ENCODE results near the gene P4HA3. TPM values are rescaled to one million over a fixed set of nuclear protein-coding genes. Genes with fewer than 3 reads are reported as not detected.

Gene P4HA3
- total and polyA plus RNA-seq, 2 donors, result 1.0 to 5.1 TPM

DNA sequence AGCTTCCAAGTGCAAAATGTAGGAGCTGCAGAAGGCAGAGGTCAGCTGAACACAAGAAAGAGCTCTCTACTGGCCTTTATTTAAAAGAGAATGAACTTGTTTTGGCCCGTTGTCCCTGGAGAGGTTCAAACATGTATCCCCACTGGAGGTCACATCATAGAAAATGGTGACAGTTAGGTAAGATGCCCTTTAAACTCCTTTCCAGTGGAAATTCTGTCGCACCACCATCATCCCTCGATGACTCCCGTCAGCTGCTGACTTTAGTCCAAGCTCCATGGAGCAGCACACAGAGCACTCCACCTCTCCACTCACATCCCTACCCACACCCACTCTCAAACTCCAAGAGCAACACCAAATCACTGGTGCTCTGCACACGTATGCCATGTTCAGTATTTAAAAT is 15.2 kb upstream of the P4HA3 start:
- no peaks in the 10 kb centered on the region for H3K4me1 ChIP-seq (ENCODE audit: insufficient read depth)
- H3K4me3 ChIP-seq (ENCODE audit: low read depth, low read length), result no peak overlapping the region
- H3K36me3 ChIP-seq (ENCODE audit: insufficient read depth), result no peaks in the 10 kb centered on the region
- no peak for DNase-seq (ENCODE audit: extremely low spot score)
- WGBS, result 83% methylated on average over 5 of the region's 5 CpGs
- no peak overlapping the region for H3K27ac ChIP-seq (ENCODE audit: low read depth)

DNA sequence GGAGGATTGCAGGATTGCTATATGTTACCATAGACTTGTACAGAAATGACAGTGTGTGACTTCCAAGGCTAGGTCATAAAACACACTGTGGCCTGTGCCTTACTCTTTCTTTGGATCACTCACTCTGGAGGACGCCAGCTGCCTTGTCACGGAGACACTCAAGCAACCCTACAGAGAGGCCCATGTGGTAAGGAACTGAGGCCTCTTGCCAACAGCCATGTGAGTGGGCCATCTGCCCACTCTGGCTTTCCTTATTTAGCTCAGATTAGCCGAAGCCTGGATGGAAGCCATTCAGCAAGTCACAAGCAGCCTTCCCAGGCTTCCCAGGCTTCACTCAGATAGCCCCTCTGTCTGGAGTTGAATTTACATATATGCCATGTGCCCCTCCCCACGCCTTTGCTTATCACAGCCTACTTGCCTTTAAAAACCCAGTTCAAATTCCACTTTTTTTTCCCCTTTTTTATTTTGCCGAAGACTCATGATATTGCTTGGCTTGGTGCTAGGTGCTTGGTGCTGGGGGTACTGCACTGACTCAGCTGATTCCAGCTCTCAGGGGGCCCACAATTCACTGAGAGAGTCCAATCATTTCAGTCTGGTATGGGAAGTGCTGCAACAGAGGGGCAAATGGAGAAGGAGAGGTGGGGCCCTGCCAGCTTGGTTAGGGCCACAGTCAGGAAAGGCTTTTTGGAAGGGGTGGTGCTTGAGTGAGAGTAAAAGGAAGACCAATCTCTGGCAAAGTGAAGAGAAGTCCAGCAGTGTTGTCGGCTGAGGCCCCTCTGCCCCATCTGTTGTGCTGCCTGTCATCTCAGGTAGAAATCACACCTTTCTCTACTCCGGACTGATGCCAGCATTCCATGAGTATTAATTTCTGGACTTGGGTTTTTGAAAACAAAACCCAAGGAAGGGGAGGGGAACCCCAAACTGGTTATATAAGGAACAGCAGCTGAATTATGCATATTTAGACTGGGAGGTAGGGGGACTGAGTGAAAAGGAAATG is 14.5 kb upstream of the P4HA3 start:
- H3K4me3 ChIP-seq (ENCODE audit: low read depth, low read length), result no peak overlapping the region
- DNase-seq (ENCODE audit: extremely low spot score), result no peak
- no peaks in the 10 kb centered on the region for H3K4me1 ChIP-seq (ENCODE audit: insufficient read depth)
- no peak overlapping the region for H3K27ac ChIP-seq (ENCODE audit: low read depth)
- H3K36me3 ChIP-seq (ENCODE audit: insufficient read depth), result no peaks in the 10 kb centered on the region
- 38% methylated on average over 7 of the region's 7 CpGs for WGBS

DNA sequence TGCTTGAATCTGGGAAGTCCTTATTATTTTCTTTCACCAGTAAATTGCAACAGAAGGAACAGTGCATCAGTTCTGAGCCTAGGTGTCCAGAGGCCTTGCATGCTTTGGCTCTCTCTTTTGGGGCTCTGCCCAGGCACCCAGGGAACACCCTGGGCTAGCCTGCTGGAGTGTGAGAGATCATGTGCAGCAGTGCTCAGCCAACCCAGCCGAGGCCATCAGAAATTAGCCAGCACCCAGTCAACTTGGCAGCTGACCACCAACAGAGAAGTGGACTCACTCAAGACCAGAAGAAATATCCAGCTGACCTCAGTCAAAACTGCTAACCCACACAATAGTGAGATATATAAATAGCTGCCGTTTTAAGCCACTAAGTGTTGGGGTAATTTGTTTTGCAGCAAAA is 11.2 kb upstream of the P4HA3 start:
- DNase-seq (ENCODE audit: extremely low spot score), result no peak
- no peak overlapping the region for H3K27ac ChIP-seq (ENCODE audit: low read depth)

DNA sequence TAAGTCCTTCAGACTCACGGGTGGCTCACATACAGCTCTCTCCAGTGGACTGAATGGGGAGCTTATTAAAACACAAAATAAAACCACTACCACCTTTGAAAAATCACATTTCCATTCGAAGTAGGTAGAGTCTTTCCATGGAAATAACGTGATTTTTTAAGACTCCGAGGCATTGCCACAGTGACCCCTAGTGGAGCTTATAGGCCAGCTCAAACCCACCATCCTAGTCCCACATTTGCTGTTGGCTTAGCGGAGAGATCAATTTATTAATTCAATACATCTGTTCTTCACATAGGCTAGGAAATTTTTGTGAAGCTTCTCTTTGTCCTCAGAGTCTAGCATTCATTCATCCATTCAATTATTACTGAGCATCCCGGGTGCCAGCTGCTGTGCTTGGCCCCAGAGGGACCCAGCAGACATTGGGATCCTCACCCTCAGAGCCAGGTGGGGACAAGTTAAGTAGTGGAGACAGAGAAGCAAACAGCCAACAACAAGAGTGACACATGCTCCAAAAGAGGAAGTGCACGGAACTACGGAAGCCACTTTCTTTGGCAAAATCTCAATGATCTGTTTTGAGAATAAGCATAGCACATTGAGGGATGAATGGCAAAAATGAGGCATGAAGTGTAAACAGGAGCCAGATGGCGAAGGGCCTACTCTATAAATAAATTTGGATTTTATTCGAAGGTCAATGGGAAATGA is 10.2 kb upstream of the P4HA3 start:
- no peaks in the 10 kb centered on the region for H3K36me3 ChIP-seq (ENCODE audit: insufficient read depth)
- DNase-seq (ENCODE audit: extremely low spot score), result no peak
- 38% methylated on average over 10 of the region's 10 CpGs for WGBS
- H3K4me3 ChIP-seq (ENCODE audit: low read depth, low read length), result no peak overlapping the region
- H3K27ac ChIP-seq (ENCODE audit: low read depth), result no peak overlapping the region
- no peaks in the 10 kb centered on the region for H3K4me1 ChIP-seq (ENCODE audit: insufficient read depth)

More for the DNA sequence above, 11.2 kb upstream of the P4HA3 start:
- 35% methylated on average over 2 of the region's 2 CpGs for WGBS
- no peaks in the 10 kb centered on the region for H3K36me3 ChIP-seq (ENCODE audit: insufficient read depth)
- no peak overlapping the region for H3K4me3 ChIP-seq (ENCODE audit: low read depth, low read length)
- no peaks in the 10 kb centered on the region for H3K4me1 ChIP-seq (ENCODE audit: insufficient read depth)

DNA sequence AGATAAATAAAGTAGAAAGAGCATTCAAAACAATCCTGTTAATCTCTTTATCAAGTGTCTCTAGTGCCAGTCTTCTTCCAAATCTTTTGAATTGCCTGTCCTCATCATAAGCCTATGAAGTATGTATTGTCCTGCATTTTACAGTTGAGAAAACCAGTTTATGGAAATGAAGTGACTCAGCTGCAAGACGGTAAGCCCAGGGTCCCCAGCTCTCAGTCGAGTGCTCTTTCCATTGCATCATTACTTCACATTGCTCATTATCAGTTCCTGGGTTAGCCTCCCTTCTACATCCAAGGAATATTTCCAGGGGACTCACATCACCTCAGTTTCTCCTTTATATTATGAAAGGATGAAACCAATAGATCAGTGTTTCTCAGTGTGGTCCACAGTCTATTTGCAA is 9.1 kb upstream of the P4HA3 start:
- 63% methylated on average over 2 of the region's 2 CpGs for WGBS
- no peak for DNase-seq (ENCODE audit: extremely low spot score)
- no peaks in the 10 kb centered on the region for H3K4me1 ChIP-seq (ENCODE audit: insufficient read depth)

DNA sequence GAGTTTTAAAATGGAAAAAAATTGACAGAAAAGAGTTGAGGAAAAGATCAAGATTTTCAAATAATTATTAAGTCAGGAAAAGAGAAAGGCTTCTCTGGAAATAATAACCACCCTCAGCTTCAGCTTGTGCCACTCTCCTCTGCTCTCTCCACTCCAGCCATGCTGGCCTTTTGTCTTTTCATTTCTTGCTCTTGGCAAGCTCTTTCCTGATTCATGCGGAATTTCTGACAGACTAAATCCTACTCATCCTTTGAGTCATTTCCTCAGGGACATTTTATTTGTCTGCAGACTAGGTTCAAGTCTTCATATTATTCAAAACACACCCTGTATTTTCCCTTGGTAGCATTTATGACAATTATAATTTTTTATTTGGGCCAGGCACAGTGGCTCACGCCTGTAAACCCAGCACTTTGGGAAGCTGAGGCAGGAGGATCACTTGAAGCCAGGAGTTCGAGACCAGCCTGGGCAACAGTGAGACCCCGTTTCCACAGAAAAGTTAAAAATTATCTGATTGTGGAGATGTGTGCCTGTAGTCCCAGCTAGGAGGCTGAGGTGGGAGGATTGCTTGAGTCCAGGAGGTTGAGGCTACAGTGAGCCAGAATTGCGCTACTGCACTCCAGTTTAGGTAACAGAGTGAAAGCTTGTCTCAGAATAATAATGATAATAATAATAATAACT is 7.8 kb upstream of the P4HA3 start:
- WGBS, result 58% methylated on average over 5 of the region's 5 CpGs
- no peak overlapping the region for H3K27ac ChIP-seq (ENCODE audit: low read depth)
- no peak for DNase-seq (ENCODE audit: extremely low spot score)

More for the DNA sequence above, 9.1 kb upstream of the P4HA3 start:
- Histone ChIP-seq H3K27ac (ENCODE audit: low read depth) (no peak overlapping the region), H3K36me3 (ENCODE audit: insufficient read depth) (no peaks in the 10 kb centered on the region), H3K4me3 (ENCODE audit: low read depth, low read length) (no peak overlapping the region)

DNA sequence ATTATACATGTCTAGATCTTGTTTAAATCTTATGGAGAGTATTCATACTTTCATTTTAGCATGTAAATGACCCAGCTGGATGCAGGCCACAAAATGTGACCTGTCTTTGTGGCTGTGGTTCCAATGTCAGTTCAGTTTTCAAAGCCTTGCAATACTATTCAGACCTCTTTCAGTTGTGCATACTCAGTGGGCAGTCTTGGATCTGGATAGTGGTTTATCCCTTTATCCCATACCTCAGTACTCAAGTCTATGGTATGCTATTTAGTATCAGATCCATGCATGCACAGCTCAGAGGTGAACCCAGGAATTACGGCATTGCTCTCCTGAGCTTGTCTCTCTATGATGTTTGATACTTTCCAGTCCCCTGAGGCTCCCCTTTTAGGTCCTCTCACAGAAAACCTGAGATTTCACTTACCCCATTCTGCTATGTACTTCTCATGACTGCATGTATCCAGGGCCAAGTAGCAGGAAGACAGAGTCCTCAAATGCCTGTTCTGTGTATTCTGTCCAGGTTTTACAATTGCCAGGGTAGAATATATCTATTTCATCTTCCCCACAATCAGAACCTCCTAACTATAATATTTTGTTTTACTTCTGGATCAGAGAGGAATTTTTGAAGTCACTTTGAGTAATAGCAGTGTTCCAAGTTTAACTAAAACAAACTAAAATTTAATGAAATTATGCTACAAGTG is 6.9 kb upstream of the P4HA3 start:
- no peak for DNase-seq (ENCODE audit: extremely low spot score)
- no peaks in the 10 kb centered on the region for H3K36me3 ChIP-seq (ENCODE audit: insufficient read depth)
- no peak overlapping the region for H3K27ac ChIP-seq (ENCODE audit: low read depth)
- no peak overlapping the region for H3K4me3 ChIP-seq (ENCODE audit: low read depth, low read length)
- H3K4me1 ChIP-seq (ENCODE audit: insufficient read depth), result no peaks in the 10 kb centered on the region
- whole genome bisulfite sequencing, result 92% methylated on average over 1 of the region's 1 CpG

More for the DNA sequence above, 7.8 kb upstream of the P4HA3 start:
- Histone ChIP-seq H3K4me1 (ENCODE audit: insufficient read depth) (no peaks in the 10 kb centered on the region), H3K4me3 (ENCODE audit: low read depth, low read length) (no peak overlapping the region), H3K36me3 (ENCODE audit: insufficient read depth) (no peaks in the 10 kb centered on the region)

DNA sequence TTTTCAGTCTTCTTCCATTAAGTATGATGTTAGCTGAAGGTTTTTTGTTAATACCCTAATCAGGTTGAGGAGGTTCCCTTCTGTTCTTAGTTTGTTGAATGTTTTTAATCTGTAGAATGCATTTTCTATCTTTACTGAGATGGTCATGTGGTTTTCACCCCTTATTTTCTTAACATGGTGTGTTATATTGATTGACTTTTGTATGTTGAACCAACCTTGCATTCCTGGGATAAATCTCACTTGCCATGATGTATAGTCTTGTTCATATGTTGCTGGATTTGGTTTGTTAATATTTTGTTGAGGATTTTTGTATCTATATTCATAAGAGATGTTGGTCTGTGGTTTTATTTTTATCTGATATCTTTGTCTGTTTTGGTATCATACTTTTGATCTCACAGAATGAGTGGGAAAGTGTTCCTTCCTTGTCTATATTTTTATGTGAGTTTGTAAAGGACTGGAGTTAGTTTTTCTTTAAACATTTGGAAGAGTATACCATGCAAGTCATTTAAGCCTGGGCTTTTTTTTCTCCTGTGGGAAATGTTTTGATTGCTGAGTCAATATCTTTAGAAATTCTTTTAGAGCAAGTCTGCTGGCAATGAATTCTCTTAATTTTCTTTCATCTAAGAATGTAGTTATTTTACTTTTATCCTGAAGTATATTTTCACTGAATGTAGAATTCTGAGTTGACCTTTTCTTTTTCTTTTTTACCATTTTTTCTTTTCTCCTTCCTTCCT is 5.5 kb upstream of the P4HA3 start:
- DNase-seq (ENCODE audit: extremely low spot score), result no peak
- no peak overlapping the region for H3K4me3 ChIP-seq (ENCODE audit: low read depth, low read length)
- H3K27ac ChIP-seq (ENCODE audit: low read depth), result no peak overlapping the region
- H3K36me3 ChIP-seq (ENCODE audit: insufficient read depth), result no peaks in the 10 kb centered on the region
- H3K4me1 ChIP-seq (ENCODE audit: insufficient read depth), result no peaks in the 10 kb centered on the region

DNA sequence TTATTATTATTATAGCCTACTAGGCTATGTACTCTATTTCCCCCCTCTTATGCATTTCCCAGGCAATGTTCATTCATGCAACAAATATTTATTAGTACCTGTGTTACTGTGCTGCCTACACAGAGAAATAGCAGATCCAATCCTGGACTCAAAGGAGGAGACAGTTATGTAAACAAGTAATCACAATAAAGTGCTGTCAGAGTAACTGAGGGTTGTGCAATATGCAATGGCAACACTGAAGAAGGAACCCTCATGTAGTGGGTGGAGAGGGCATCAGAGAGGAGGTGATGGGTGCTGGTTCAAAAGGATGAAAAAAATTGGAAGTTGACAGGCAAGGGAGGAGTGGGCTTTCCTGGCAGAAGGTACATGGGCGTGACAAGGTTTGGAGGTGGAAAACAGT is 886 bp upstream of the P4HA3 start:
- 94% methylated on average over 1 of the region's 1 CpG for WGBS
- H3K4me3 ChIP-seq (ENCODE audit: low read depth, low read length), result no peak overlapping the region

DNA sequence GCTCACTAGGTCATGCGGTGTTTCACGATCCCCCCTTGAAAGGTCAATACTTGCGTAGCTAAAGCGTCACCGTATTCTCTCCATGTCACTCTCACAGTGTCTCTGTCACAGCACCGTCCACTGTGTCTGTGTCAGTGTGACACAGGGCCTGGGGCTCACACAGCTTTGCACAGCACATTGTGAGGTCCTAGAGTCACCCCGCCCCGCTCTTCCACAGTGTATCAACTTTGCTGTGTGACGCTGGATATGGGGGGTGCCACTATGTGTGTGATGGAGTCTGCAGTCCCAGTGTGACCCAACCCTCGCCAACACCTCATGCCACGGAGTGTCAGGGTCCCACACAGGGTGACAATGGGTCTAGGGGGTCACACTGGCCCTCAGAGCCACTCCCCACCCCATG is 583 bp downstream of the P4HA3 start:
- no peaks in the 10 kb centered on the region for H3K4me1 ChIP-seq (ENCODE audit: insufficient read depth)
- peak overlapping the region; percentile 51 for H3K4me3 ChIP-seq (ENCODE audit: low read depth, low read length)
- WGBS, result 74% methylated on average over 11 of the region's 11 CpGs
- DNase-seq (ENCODE audit: extremely low spot score), result no peak
- no peak overlapping the region for H3K27ac ChIP-seq (ENCODE audit: low read depth)
- no peaks in the 10 kb centered on the region for H3K36me3 ChIP-seq (ENCODE audit: insufficient read depth)

More for the DNA sequence above, 886 bp upstream of the P4HA3 start:
- H3K36me3 ChIP-seq (ENCODE audit: insufficient read depth), result no peaks in the 10 kb centered on the region
- H3K27ac ChIP-seq (ENCODE audit: low read depth), result no peak overlapping the region
- no peaks in the 10 kb centered on the region for H3K4me1 ChIP-seq (ENCODE audit: insufficient read depth)
- DNase-seq (ENCODE audit: extremely low spot score), result no peak

DNA sequence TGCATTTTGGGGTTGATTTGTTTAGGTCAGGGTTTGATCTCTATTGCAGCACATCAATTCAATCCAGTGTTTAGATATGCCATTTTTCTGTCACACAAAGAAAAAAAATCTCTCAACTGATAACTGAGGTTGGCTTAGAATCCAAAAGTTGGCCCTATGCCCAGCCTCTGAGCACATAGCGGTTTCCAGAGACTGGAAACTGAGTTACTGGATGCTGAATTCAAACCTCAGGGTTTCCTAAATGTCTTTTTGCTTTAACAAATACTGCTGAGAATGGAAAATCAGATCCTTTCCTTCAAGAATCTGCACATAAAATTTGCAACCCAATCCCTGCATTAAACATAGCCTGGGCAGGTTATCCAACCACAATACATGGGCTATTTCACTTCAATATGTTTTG is 4.0 kb downstream of the P4HA3 start:
- no peak overlapping the region for H3K4me3 ChIP-seq (ENCODE audit: low read depth, low read length)
- DNase-seq (ENCODE audit: extremely low spot score), result no peak
- no peaks in the 10 kb centered on the region for H3K36me3 ChIP-seq (ENCODE audit: insufficient read depth)
- H3K4me1 ChIP-seq (ENCODE audit: insufficient read depth), result no peaks in the 10 kb centered on the region
- WGBS, result 15% methylated on average over 1 of the region's 1 CpG
- H3K27ac ChIP-seq (ENCODE audit: low read depth), result no peak overlapping the region

DNA sequence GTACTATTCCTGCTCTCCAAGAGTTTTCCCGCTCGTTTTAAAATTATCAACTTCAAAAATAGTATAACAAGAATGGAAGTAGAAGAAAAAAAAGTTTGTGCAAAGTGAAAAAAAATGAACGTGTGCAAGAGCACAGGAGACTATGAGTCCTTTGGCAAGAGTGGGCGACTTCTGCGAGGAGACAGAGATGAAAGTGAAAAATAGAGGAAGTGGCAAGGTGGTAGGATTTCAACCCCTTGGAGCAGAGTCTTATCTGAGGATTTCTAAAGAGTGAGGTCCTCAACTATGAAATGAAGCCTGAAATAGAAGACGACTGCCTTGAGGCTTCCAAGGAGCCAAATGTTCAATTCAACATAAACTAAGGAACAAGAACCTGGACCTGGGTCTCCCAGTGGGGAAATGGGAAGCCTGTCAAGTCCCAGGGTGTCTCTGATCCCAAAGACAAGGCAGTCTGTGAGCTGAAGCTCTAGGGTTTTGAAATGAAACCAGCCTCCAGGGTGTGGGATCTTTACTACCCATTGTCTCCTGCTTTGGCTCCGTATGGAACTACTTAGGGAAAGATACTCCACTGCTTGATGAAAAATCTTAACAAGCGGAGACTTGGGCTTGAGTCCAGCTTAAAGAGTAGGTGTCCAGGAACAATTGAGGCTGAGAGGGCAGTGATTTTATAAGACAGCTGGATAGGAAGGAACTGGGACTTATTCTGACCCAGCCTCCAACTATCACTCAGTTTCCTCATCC is 4.8 kb downstream of the P4HA3 start:
- Histone ChIP-seq H3K4me3 (ENCODE audit: low read depth, low read length) (no peak overlapping the region), H3K4me1 (ENCODE audit: insufficient read depth) (no peaks in the 10 kb centered on the region), H3K27ac (ENCODE audit: low read depth) (no peak overlapping the region), H3K36me3 (ENCODE audit: insufficient read depth) (no peaks in the 10 kb centered on the region)
- no peak for DNase-seq (ENCODE audit: extremely low spot score)
- WGBS, result 52% methylated on average over 8 of the region's 8 CpGs

Data from urinary bladder (tissue), 4 donors.